ENCODE results near the gene LRRK2.

Gene LRRK2

DNA sequence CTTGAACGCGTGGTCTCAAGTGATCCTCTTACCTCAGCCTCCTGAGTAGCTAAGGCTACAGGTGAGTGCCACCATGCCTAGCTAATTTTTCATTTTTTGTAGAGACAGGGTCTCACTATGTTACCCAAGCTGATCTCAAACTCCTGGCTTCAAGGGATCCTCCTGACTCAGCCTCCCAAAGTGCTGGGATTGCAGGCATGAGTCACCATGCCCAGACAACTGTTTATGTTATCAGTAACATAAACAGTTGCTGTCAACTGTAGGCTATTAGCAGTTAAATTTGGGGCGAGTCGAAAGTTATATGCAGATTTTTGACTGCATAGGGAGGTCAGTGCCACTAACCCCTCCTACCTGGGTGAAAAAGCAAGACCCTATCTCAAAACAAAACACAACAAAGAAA, 26.2 kb upstream of the LRRK2 start:
- in situ Hi-C loops (cut with MboI; ENCODE audit: low pct_unique_long_range_greater_than_20kb, low sequenced_read_pairs, unreplicated experiment), result no loop called here
- DNase-seq (ENCODE audit: low spot score), result no peak
- TF ChIP-seq, protein P1, sequence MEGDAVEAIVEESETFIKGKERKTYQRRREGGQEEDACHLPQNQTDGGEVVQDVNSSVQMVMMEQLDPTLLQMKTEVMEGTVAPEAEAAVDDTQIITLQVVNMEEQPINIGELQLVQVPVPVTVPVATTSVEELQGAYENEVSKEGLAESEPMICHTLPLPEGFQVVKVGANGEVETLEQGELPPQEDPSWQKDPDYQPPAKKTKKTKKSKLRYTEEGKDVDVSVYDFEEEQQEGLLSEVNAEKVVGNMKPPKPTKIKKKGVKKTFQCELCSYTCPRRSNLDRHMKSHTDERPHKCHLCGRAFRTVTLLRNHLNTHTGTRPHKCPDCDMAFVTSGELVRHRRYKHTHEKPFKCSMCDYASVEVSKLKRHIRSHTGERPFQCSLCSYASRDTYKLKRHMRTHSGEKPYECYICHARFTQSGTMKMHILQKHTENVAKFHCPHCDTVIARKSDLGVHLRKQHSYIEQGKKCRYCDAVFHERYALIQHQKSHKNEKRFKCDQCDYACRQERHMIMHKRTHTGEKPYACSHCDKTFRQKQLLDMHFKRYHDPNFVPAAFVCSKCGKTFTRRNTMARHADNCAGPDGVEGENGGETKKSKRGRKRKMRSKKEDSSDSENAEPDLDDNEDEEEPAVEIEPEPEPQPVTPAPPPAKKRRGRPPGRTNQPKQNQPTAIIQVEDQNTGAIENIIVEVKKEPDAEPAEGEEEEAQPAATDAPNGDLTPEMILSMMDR (IDR thresholded peaks at IDR 0.05; ENCODE audit: extremely low read depth, insufficient read depth, missing control alignments), result no peak

DNA sequence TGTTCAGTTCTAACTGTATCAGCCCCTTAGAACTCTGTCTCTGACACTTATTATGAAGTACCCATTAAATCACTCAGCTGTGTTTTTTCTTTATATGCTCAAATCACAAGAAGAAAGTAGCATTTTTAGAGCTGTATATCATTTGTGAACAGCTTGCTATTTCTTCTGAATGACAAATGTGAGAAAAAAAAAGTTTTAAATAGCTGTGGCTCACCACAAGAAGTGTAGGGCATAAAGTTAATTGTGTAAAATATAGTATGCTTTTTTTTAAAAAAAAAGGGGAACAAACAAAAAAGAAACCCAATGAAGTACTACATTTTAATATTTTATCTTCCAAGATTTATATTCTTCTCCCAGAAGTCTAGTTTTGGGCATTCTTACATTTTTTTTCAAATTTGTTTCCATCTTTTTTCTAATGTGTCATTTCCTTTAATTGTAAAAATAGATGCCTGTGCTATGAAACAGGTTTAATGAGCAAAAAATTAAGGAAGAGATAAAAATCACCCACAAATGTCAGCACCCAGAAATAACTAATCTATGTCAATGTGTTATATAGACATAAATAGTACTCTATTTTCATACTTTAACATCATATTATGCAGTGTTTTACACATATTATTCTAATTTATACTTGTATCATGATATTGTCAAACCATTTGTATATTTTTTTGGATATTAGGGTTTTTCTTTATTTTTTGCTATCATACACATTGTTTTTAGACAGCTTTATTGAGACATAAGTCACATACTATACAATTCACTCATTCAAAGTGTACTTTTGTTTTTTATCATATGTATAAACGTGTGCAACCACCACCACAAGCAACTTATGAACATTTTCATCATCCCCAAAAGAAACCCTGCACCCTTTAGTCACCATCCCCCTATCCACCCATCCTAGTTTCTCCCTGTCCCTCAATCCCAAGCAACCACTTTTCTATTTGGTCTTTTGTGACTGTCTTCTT, 22.4 kb upstream of the LRRK2 start:
- in situ Hi-C loops (cut with MboI; ENCODE audit: low pct_unique_long_range_greater_than_20kb, low sequenced_read_pairs, unreplicated experiment), result no loop called here
- no peak for DNase-seq (ENCODE audit: low spot score)

DNA sequence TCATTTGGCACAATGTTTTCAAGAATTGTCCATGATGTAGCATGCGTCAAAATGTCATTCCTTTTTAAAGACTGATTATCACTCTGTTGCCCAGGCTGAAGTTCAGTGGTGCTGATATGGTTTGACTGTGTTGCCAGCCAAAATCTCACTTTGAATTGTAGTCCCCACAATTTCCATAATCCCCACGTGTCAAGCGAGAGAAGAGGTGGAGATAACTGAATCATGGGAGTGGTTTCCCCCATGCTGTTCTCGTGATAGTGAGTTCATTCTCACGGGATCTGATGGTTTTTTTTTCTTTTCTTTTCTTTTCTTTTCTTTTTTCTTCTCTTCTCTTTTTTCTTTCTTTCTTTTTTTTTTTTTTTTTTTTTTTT, 21.8 kb upstream of the LRRK2 start:
- TF ChIP-seq, protein P1 (IDR thresholded peaks at IDR 0.05; ENCODE audit: extremely low read depth, insufficient read depth, missing control alignments), result no peak

More for the DNA sequence above, 22.4 kb upstream of the LRRK2 start:
- TF ChIP-seq, protein P1 (IDR thresholded peaks at IDR 0.05; ENCODE audit: extremely low read depth, insufficient read depth, missing control alignments), result no peak

DNA sequence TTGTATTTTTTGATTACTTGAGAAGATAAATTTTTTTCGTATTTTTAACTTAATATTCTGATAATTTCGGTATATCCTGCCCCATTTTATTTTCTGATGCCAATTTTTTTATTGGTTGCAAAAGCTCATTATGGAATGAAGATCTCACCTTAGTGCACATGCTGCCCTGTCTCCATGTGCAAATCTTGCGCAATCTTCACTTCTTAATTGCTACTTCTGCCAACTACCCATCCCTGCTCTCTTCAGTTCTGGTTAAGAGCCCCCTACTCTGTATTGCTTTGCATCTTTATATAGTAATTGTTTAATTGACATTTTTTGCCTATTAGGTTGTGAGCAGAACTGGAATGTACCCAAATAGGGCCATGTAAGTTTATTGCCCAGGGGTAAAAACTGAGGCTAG, 20.5 kb upstream of the LRRK2 start:
- in situ Hi-C loops (cut with MboI; ENCODE audit: low pct_unique_long_range_greater_than_20kb, low sequenced_read_pairs, unreplicated experiment), result no loop called here
- no peak for DNase-seq (ENCODE audit: low spot score)
- TF ChIP-seq, protein P1 (IDR thresholded peaks at IDR 0.05; ENCODE audit: extremely low read depth, insufficient read depth, missing control alignments), result no peak

More for the DNA sequence above, 21.8 kb upstream of the LRRK2 start:
- in situ Hi-C loops (cut with MboI; ENCODE audit: low pct_unique_long_range_greater_than_20kb, low sequenced_read_pairs, unreplicated experiment), result no loop called here
- no peak for DNase-seq (ENCODE audit: low spot score)

DNA sequence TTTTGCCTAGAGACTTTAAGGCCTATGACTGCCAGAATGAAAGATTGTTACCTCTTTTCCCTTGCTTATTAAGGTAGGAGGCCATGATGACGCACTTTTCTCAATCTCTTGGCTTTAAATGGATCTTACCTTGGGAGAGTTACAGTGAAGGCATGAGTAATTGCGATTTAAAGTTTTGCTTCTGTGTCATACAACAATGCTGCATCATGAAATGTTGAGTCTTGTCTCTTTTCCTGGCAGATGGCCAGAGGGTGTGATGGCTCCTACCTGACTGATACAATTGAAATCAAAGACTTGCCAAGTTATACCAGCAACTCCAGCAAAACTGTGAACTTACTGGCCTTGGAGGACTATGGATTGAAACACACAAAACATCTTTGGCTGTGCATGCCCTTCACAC, 17.2 kb upstream of the LRRK2 start:
- in situ Hi-C loops (cut with MboI; ENCODE audit: low pct_unique_long_range_greater_than_20kb, low sequenced_read_pairs, unreplicated experiment), result no loop called here
- TF ChIP-seq, protein P1 (IDR thresholded peaks at IDR 0.05; ENCODE audit: extremely low read depth, insufficient read depth, missing control alignments), result no peak
- no peak for DNase-seq (ENCODE audit: low spot score)

DNA sequence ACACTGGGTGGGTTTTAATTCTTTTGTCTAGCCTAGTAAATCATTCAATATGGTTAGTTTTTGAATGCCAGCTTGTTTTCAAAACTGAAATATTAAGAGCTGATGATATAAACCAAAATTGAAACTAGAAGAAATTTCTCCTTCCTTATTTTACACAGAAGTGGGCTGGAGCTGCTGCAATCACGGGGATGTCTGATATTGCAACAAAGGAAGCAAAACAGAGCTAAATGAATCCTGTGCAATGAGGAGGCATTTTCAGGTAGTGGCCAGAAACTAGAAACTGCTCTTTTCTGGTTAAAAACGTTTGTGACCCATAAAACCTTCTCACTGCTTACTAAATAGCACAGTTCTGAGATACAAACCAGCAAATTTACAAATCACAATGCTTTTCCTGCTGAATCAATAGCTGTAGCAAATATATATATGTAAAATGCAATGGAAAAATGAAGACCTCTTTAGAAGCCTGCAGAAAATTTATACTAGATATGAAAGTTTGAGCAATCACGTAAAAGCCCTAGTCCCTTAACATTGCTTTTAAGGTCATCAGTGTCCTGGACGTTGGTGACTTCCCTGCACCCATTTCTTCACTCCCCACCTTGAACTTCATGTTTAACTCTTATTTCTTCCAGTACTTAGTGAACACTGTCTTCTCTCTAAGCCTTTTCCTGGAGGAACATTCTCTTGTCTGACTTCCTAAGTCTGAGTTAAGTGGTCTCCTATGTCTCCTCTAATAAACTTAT, 15.9 kb upstream of the LRRK2 start:
- TF ChIP-seq, protein P1 (IDR thresholded peaks at IDR 0.05; ENCODE audit: extremely low read depth, insufficient read depth, missing control alignments), result no peak
- DNase-seq (ENCODE audit: low spot score), result no peak
- in situ Hi-C loops (cut with MboI; ENCODE audit: low pct_unique_long_range_greater_than_20kb, low sequenced_read_pairs, unreplicated experiment), result no loop called here

All from GM13977 (cell line).